RWPE1 (cell line): Measurements from ENCODE around the gene PIM3.
A peak's percentile ranks its signal among the peaks of the same experiment; 100 is the strongest.

Experiments
- CTCF ChIA-PET: fragments of 350-600 bp; sonication (Branson Sonifier 250); formaldehyde crosslinking; extraction: SDS; loops from one replicate; lab custom pipeline; 2021; lab: Yijun Ruan, JAX
- POLR2A ChIA-PET: fragments of 400-600 bp; formaldehyde crosslinking; extraction: SDS; loops from one replicate; lab custom pipeline; 2020; ENCODE audit warnings: antibody characterized with exemption; ENCODE audit not compliant: low non-redundant PET; lab: Yijun Ruan, JAX
- DNase-seq: peaks from one replicate; pipeline ENCODE4 v3.0.0; 2012; ENCODE audit warnings: low spot score
- H3K27ac ChIP-seq: fragments of 450-650 bp; 2 replicates; pipeline ENCODE4 v1.5.1; 2017
- CTCF ChIP-seq: fragments of 450-650 bp; conservative IDR thresholded peaks from 2 replicates; pipeline ENCODE4 v1.5.1; 2017; ENCODE audit warnings: low read depth, mild to moderate bottlenecking

PIM3 gene

GRCh38 chr22:49969751-49970527 is 9.4 kb downstream of the PIM3 start:
- CTCF ChIA-PET, result no interaction called here
- H3K27ac ChIP-seq, result peak overlapping the region; percentile 92
- TF ChIP-seq CTCF, result no peak
- no peak for DNase-seq
- POLR2A ChIA-PET, result no interaction called here

GRCh38 chr22:49970528-49971231 is 10.1 kb downstream of the PIM3 start:
- POLR2A ChIA-PET, result no interaction called here
- peak; percentile 78 for DNase-seq
- peak overlapping the region; percentile 92 for H3K27ac ChIP-seq

GRCh38 chr22:49971232-49972162 is 10.9 kb downstream of the PIM3 start:
- TF ChIP-seq CTCF, result no peak
- ChIA-PET POLR2A (no interaction called here), CTCF (interaction anchor here (0.5 kb wide), 1 partner anchor 87 kb away, joined by 3 read pairs; no protein-coding TSS in a partner anchor)
- DNase-seq, result no peak
- peak overlapping the region; percentile 92 for H3K27ac ChIP-seq

More at GRCh38 chr22:49970528-49971231, 10.1 kb downstream of the PIM3 start:
- CTCF ChIA-PET, result interaction anchor here (0.5 kb wide), 1 partner anchor 88 kb away, joined by 3 read pairs; no protein-coding TSS in a partner anchor
- TF ChIP-seq CTCF, result no peak

- DNase-seq, result no peak
- CTCF ChIA-PET, result no interaction called here
- POLR2A ChIA-PET, result no interaction called here
Observed at GRCh38 chr22:49972163-49973017, 11.8 kb downstream of the PIM3 start.

More at GRCh38 chr22:49972163-49973017, 11.8 kb downstream of the PIM3 start:
- no peak for TF ChIP-seq CTCF
- no peak overlapping the region; the same call in 1 of the 2 replicates for H3K27ac ChIP-seq
